HepG2 (cell line): ENCODE results near the gene ST3GAL2. TPM values are rescaled to one million over a fixed set of nuclear protein-coding genes. Genes with fewer than 3 reads are reported as not detected.
A peak's percentile ranks its signal among the peaks of the same experiment; 100 is the strongest.

Experiments
- MED1 ChIP-seq: sonication (generic); formaldehyde crosslinking; IDR thresholded peaks from 2 replicates; pipeline ENCODE4 v1.4.0; 2020; ENCODE audit warnings: missing genetic modification reagents
- MTA1 ChIP-seq: sonication (generic); formaldehyde crosslinking; IDR thresholded peaks from 2 replicates; pipeline ENCODE4 v1.4.0; 2020; ENCODE audit warnings: missing genetic modification reagents, mild to moderate bottlenecking, borderline replicate concordance
- PHF20 ChIP-seq: sonication (generic); formaldehyde crosslinking; IDR thresholded peaks from 2 replicates; pipeline ENCODE4 v1.5.0; 2020; ENCODE audit warnings: mild to moderate bottlenecking, missing genetic modification reagents
- RBFOX2 ChIP-seq: fragments of 200-400 bp; formaldehyde crosslinking; IDR thresholded peaks from 2 replicates; pipeline ENCODE4 v1.6.1; 2017; ENCODE audit warnings: low read depth, mild to moderate bottlenecking, low read length
- SNAI1 ChIP-seq: sonication (generic); formaldehyde crosslinking; IDR thresholded peaks from 2 replicates; pipeline ENCODE4 v1.5.0; 2020; ENCODE audit warnings: mild to moderate bottlenecking, missing genetic modification reagents, borderline replicate concordance
- TAF1 ChIP-seq: sonication (generic); formaldehyde crosslinking; IDR thresholded peaks from 2 replicates; pipeline ENCODE4 v1.4.0; 2020; ENCODE audit warnings: missing genetic modification reagents
- USF2 ChIP-seq, 2 experiments: sonication (generic) in 1 of 2; formaldehyde crosslinking in 1 of 2; IDR thresholded peaks; 2 replicates each; pipeline versions ENCODE4 v1.5.1 to v1.6.1; 2011 to 2020; ENCODE audit warnings: borderline replicate concordance in 1 of 2, low read depth in 1 of 2, low read length in 1 of 2, mild to moderate bottlenecking in 1 of 2, missing genetic modification reagents in 1 of 2, moderate library complexity in 1 of 2
- ZBTB38 ChIP-seq: sonication (generic); formaldehyde crosslinking; IDR thresholded peaks from 2 replicates; pipeline ENCODE4 v1.5.1; 2020; ENCODE audit warnings: mild to moderate bottlenecking, missing genetic modification reagents
- ZFP82 ChIP-seq: sonication (generic); formaldehyde crosslinking; IDR thresholded peaks from 2 replicates; pipeline ENCODE4 v1.5.1; 2020; ENCODE audit warnings: mild to moderate bottlenecking, missing genetic modification reagents, borderline replicate concordance
- ZNF614 ChIP-seq: IDR thresholded peaks from 2 replicates; pipeline ENCODE4 v1.6.1; 2018; ENCODE audit warnings: missing biosample characterization, missing genetic modification reagents, inconsistent platforms, borderline replicate concordance
- ZNF704 ChIP-seq: sonication (generic); formaldehyde crosslinking; IDR thresholded peaks from 2 replicates; pipeline ENCODE4 v1.8.1; 2023; ENCODE audit warnings: mild to moderate bottlenecking, inconsistent platforms, moderate library complexity, missing genetic modification reagents, borderline replicate concordance
- ZNF788 ChIP-seq: sonication (generic); formaldehyde crosslinking; IDR thresholded peaks from 2 replicates; pipeline ENCODE4 v1.5.0; 2020; ENCODE audit warnings: mild to moderate bottlenecking, missing genetic modification reagents, borderline replicate concordance
- polyA plus RNA-seq, 8 experiments: library from polyadenylated mRNA; depleted of rRNA in 3 of 8; stranded (reverse) in 7 of 8; unstranded in 1 of 8; fragments of >200 nt; fragmentation: Illumina TruSeq in 4 of 8; extraction: Trizol in 4 of 8; gene quantifications; 2 replicates each; pipeline versions ENCODE4 v1.2.1 to v1.2.3, GENCODE V29; 2011 to 2016; ENCODE audit warnings: low read depth in 4 of 8, missing spikeins in 1 of 8, mixed read lengths in 1 of 8; ENCODE audit not compliant: insufficient read depth in 1 of 8
- total RNA-seq, 5 experiments: library from RNA; depleted of rRNA; stranded (reverse); fragments of >200 nt; fragmentation: Illumina TruSeq; extraction: Trizol; gene quantifications; 2 replicates each; pipeline ENCODE4 v1.2.3, GENCODE V29; 2016; ENCODE audit warnings: low read depth in 1 of 5
- TF ChIP-seq, protein P1 (sequence below): IDR thresholded peaks from 2 replicates; pipeline ENCODE4 v1.6.1; 2018; ENCODE audit warnings: missing genetic modification reagents
- TF ChIP-seq, protein P2 (sequence below): sonication (generic); formaldehyde crosslinking; IDR thresholded peaks from 2 replicates; pipeline ENCODE4 v1.5.0; 2020; ENCODE audit warnings: mild to moderate bottlenecking, missing genetic modification reagents
- TF ChIP-seq, protein P3 (sequence below): sonication (generic); formaldehyde crosslinking; IDR thresholded peaks from 2 replicates; pipeline ENCODE4 v1.8.1; 2022; ENCODE audit warnings: low read depth, mild to moderate bottlenecking, missing genetic modification reagents

ST3GAL2 gene
- total and polyA plus RNA-seq, 2 of the 13 experiments (the other 11 are each of a cell fraction or from before 2014, with no cell fraction given): 16.3 to 24.9 TPM

DNA sequence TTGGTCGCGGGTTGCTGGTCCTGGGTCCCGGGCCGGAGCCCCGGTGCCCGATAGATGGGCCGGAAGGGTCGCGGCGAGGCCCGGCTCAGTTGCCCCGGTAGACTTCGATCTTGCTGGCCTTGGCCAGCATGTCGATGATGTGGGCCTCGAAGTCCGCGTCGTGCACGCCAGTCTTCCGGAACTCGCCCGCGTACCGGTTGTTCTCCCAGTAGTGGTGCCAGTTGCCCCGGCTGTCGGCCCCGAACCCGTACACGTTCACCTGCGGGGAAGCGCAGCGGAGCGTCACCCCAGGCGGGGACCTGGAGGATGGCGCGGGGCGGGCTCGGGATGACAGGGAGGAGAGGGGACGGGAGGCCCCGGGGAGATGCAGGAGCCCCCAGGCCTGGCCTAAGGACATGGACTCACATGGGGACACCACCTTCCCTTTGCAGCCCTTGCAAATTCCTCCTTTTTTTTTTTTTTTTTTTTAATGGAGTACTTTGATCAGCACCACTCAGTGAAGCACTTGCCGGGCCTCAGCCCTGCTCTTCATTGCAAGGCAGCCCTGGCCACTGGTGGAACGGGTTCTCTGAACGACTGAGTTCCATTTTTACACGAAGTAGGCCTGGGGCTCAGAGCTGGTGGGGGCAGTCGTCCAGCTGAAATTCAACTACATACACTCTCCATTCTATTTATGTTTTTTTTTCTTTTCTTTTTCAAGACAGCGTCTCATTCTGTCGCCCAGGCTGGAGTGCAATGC is 57.1 kb downstream of the ST3GAL2 start (continued):
- TF ChIP-seq, protein P1, sequence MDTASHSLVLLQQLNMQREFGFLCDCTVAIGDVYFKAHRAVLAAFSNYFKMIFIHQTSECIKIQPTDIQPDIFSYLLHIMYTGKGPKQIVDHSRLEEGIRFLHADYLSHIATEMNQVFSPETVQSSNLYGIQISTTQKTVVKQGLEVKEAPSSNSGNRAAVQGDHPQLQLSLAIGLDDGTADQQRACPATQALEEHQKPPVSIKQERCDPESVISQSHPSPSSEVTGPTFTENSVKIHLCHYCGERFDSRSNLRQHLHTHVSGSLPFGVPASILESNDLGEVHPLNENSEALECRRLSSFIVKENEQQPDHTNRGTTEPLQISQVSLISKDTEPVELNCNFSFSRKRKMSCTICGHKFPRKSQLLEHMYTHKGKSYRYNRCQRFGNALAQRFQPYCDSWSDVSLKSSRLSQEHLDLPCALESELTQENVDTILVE (CRISPR knock-in tag): no peak; the same call in 1 of the 2 replicates
- TF ChIP-seq ZNF788 (CRISPR knock-in tag) (0 out of 2 replicates have a peak, but pooled peaks have one; percentile 62), ZFP82 (0 out of 2 replicates have a peak, but pooled peaks have one; percentile 9), MED1 (CRISPR knock-in tag) (peak; percentile 34; the same call in 1 of the 2 replicates), MTA1 (no peak), ZNF704 (CRISPR knock-in tag) (peak; percentile 15; the same call in 1 of the 2 replicates), PHF20 (CRISPR knock-in tag) (0 out of 2 replicates have a peak, but pooled peaks have one; percentile 49), TAF1 (CRISPR knock-in tag) (peak; percentile 76), ZNF614 (CRISPR knock-in tag) (peak; percentile 13; the same call in 1 of the 2 replicates), SNAI1 (CRISPR knock-in tag) (0 out of 2 replicates have a peak, but pooled peaks have one; percentile 2), USF2 (IDR thresholded peaks at IDR 0.05; ENCODE audit: low read depth, low read length) (no peak), USF2 (CRISPR knock-in tag; IDR thresholded peaks at IDR 0.05; ENCODE audit: borderline replicate concordance) (peak; percentile 48; the same call in 1 of the 2 replicates), RBFOX2 (peak; percentile 89), ZBTB38 (CRISPR knock-in tag) (peak; percentile 71; the same call in 1 of the 2 replicates)
- TF ChIP-seq, protein P2, sequence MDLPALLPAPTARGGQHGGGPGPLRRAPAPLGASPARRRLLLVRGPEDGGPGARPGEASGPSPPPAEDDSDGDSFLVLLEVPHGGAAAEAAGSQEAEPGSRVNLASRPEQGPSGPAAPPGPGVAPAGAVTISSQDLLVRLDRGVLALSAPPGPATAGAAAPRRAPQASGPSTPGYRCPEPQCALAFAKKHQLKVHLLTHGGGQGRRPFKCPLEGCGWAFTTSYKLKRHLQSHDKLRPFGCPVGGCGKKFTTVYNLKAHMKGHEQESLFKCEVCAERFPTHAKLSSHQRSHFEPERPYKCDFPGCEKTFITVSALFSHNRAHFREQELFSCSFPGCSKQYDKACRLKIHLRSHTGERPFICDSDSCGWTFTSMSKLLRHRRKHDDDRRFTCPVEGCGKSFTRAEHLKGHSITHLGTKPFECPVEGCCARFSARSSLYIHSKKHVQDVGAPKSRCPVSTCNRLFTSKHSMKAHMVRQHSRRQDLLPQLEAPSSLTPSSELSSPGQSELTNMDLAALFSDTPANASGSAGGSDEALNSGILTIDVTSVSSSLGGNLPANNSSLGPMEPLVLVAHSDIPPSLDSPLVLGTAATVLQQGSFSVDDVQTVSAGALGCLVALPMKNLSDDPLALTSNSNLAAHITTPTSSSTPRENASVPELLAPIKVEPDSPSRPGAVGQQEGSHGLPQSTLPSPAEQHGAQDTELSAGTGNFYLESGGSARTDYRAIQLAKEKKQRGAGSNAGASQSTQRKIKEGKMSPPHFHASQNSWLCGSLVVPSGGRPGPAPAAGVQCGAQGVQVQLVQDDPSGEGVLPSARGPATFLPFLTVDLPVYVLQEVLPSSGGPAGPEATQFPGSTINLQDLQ (CRISPR knock-in tag): 0 out of 2 replicates have a peak, but pooled peaks have one; percentile 11
- TF ChIP-seq, protein P3, sequence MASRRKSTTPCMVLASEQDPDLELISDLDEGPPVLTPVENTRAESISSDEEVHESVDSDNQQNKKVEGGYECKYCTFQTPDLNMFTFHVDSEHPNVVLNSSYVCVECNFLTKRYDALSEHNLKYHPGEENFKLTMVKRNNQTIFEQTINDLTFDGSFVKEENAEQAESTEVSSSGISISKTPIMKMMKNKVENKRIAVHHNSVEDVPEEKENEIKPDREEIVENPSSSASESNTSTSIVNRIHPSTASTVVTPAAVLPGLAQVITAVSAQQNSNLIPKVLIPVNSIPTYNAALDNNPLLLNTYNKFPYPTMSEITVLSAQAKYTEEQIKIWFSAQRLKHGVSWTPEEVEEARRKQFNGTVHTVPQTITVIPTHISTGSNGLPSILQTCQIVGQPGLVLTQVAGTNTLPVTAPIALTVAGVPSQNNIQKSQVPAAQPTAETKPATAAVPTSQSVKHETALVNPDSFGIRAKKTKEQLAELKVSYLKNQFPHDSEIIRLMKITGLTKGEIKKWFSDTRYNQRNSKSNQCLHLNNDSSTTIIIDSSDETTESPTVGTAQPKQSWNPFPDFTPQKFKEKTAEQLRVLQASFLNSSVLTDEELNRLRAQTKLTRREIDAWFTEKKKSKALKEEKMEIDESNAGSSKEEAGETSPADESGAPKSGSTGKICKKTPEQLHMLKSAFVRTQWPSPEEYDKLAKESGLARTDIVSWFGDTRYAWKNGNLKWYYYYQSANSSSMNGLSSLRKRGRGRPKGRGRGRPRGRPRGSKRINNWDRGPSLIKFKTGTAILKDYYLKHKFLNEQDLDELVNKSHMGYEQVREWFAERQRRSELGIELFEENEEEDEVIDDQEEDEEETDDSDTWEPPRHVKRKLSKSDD (CRISPR knock-in tag): peak; percentile 70; the same call in 1 of the 2 replicates
